H1 (cell line): ENCODE results near the gene PPP1R12C. TPM values are rescaled to one million over a fixed set of nuclear protein-coding genes. Genes with fewer than 3 reads are reported as not detected.

ENCODE experiments used
- CBX8 ChIP-seq: fragments of 300-800, 300-1000 bp; sonication (generic); IDR thresholded peaks from 2 replicates; pipeline ENCODE4 v1.7.1; 2016; ENCODE audit warnings: low read depth, low read length, borderline replicate concordance
- FOSL1 ChIP-seq: IDR thresholded peaks from 2 replicates; pipeline ENCODE4 v1.6.1; 2011; ENCODE audit warnings: mild to moderate bottlenecking, low read depth, low read length, moderate library complexity; ENCODE audit not compliant: insufficient read depth
- GABPA ChIP-seq: IDR thresholded peaks from 2 replicates; pipeline ENCODE4 v1.6.1; 2011; ENCODE audit warnings: mild to moderate bottlenecking, low read length, moderate library complexity, borderline replicate concordance; ENCODE audit not compliant: insufficient read depth
- MAFK ChIP-seq: IDR thresholded peaks from 2 replicates; pipeline ENCODE4 v1.6.1; 2012; ENCODE audit warnings: low read depth, mild to moderate bottlenecking, improper control_type of control experiment, low read length
- NANOG ChIP-seq: IDR thresholded peaks from 2 replicates; pipeline ENCODE4 v1.6.1; 2011; ENCODE audit warnings: low read length, low read depth, mild to moderate bottlenecking, inconsistent platforms; ENCODE audit not compliant: insufficient read depth, poor library complexity, severe bottlenecking
- NRF1 ChIP-seq: IDR thresholded peaks from 2 replicates; pipeline ENCODE4 v1.6.1; 2011; ENCODE audit warnings: mild to moderate bottlenecking, low read depth, low read length, improper control_type of control experiment
- RBBP5 ChIP-seq: IDR thresholded peaks from 2 replicates; pipeline ENCODE4 v1.7.1; 2012; ENCODE audit warnings: low read depth, mild to moderate bottlenecking, inconsistent platforms, low read length, moderate library complexity, borderline replicate concordance
- SAP30 ChIP-seq: fragments of 300-600 bp; sonication (generic); IDR thresholded peaks from 2 replicates; pipeline ENCODE4 v1.7.1; 2012; ENCODE audit warnings: low read length, moderate library complexity, mild to moderate bottlenecking, inconsistent platforms; ENCODE audit not compliant: insufficient read depth, insufficient replicate concordance
- YY1 ChIP-seq: IDR thresholded peaks from 2 replicates; pipeline ENCODE4 v1.6.1; 2011; ENCODE audit warnings: low read depth, mild to moderate bottlenecking, low read length
- polyA plus RNA-seq, 7 experiments: library from polyadenylated mRNA; depleted of rRNA in 3 of 7; stranded (reverse) in 5 of 7; unstranded in 2 of 7; fragments of >200 nt in 5 of 7; fragments of 200-250 nt in 2 of 7; gene quantifications; 1 replicate in 5 of 7; 2 replicates in 1 of 7; 4 replicates in 1 of 7; pipeline versions ENCODE4 v1.2.1 to v1.2.3, GENCODE V29; 2011 to 2013; ENCODE audit warnings: missing spikeins in 2 of 7, mixed read lengths in 2 of 7
- total RNA-seq: library from RNA; stranded (reverse); fragmentation: NEBNext Ultra II Directional; extraction: Animal tissue kit (Norgen Biotek cat#: 25700); gene quantifications from 2 replicates; pipeline ENCODE4 v1.2.1, GENCODE V29; 2021
- TF ChIP-seq, protein P1 (sequence below): IDR thresholded peaks from 2 replicates; pipeline ENCODE4 v1.6.1; 2011; ENCODE audit warnings: low read depth, mild to moderate bottlenecking, low read length; ENCODE audit not compliant: insufficient read depth

PPP1R12C gene
- total and polyA plus RNA-seq, 2 of the 8 experiments (the other 6 are each of a cell fraction or from before 2014, with no cell fraction given), result 31.7 to 71.5 TPM

DNA sequence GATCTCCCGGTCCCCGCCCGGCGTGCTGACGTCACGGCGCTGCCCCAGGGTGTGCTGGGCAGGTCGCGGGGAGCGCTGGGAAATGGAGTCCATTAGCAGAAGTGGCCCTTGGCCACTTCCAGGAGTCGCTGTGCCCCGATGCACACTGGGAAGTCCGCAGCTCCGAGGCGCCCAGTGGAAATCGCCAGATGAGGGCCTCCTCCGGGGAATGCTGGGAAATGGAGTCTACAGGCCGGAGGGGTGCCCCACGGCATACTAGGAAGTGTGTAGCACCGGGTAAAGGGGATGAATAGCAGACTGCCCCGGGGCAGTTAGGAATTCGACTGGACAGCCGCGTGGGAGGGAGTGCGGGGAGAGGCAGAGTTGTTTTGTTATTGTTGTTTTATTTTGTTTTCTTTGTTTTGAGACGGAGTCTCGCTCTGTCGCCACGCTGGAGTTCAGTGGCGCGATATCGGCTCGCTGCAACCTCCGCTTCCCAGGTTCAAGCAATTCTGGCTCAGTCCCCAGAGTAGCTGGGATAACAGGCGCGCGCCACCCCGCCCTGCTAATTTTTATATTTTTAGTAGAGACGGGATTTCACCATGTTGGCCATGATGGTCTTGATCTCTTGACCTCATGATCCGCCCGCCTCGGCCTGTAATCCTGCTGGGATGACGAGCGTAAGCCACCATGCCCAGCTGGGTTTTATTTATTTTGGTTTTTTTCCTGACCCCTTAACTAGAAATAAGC lies 390 bp upstream of the PPP1R12C start (continued):
- peak; percentile 26 for TF ChIP-seq NANOG
- TF ChIP-seq NRF1, result no peak
- no peak for TF ChIP-seq FOSL1
- no peak for TF ChIP-seq MAFK
- TF ChIP-seq, protein P1, sequence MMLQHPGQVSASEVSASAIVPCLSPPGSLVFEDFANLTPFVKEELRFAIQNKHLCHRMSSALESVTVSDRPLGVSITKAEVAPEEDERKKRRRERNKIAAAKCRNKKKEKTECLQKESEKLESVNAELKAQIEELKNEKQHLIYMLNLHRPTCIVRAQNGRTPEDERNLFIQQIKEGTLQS, result 0 out of 2 replicates have a peak, but pooled peaks have one; percentile 49
- no peak for TF ChIP-seq RBBP5
- no peak for TF ChIP-seq SAP30
- TF ChIP-seq GABPA, result no peak
- peak; percentile 75; the same call in 1 of the 2 replicates for TF ChIP-seq YY1
- no peak for TF ChIP-seq CBX8
